Activated CD8-positive, alpha-beta memory T cell treated with anti-CD3 and anti-CD28 coated beads for 1 hour (primary cell): ENCODE results near the gene UGT8.
"Not testable (repeated sequence)": the region's sequence is repeated elsewhere in the genome, so short reads cannot be mapped to it uniquely, and the experiment has no call there.

ENCODE experiments used
- DNase-seq, 2 donors: peaks; one replicate each; pipeline ENCODE4 v3.0.0-alpha.2; 2020; ENCODE audit warnings: low read depth in 1 of 2; ENCODE audit errors: extremely low read depth in 1 of 2

The UGT8 gene

GRCh38 chr4:114598191-114599121 lies at the start of gene UGT8:
Gene UGT8, plus strand, starts transcription at chr4:114598807. Its CDS starts 24,074 bp downstream, at chr4:114622881.
- DNase-seq: no peak

- DNase-seq: no peak
These were observed 49.0 kb upstream of the UGT8 start for GRCh38 chr4:114549638-114550037.

- DNase-seq: no peak
These were observed 40.1 kb upstream of the UGT8 start for GRCh38 chr4:114558446-114559020.

- DNase-seq: no peak
These were observed 37.0 kb upstream of the UGT8 start for GRCh38 chr4:114561590-114561989.

GRCh38 chr4:114562176-114562904 lies 36.3 kb upstream of the UGT8 start:
- no peak for DNase-seq

- DNase-seq: no peak
These were observed 34.9 kb upstream of the UGT8 start for GRCh38 chr4:114563536-114564315.

GRCh38 chr4:114577386-114577785 lies 21.2 kb upstream of the UGT8 start:
- DNase-seq: no peak

- no peak for DNase-seq
These were observed 16.0 kb upstream of the UGT8 start for GRCh38 chr4:114582621-114583020.

GRCh38 chr4:114588305-114588704 lies 10.3 kb upstream of the UGT8 start:
- DNase-seq: no peak

GRCh38 chr4:114590360-114590759 lies 8.2 kb upstream of the UGT8 start:
- DNase-seq: not testable (repeated sequence)

- no peak for DNase-seq
These were observed 5.1 kb upstream of the UGT8 start for GRCh38 chr4:114593526-114593925.

- no peak for DNase-seq
These were observed 3.4 kb upstream of the UGT8 start for GRCh38 chr4:114595207-114595606.

GRCh38 chr4:114595921-114596320 lies 2.7 kb upstream of the UGT8 start:
- DNase-seq: no peak

- no peak for DNase-seq
These were observed 1.0 kb upstream of the UGT8 start for GRCh38 chr4:114597410-114598115.

- no peak for DNase-seq
These were observed 760 bp downstream of the UGT8 start for GRCh38 chr4:114599231-114599902.

GRCh38 chr4:114599903-114600552 lies 1.4 kb downstream of the UGT8 start:
- no peak for DNase-seq

- DNase-seq: no peak
These were observed 2.1 kb downstream of the UGT8 start for GRCh38 chr4:114600672-114601071.

- DNase-seq: no peak
These were observed 2.9 kb downstream of the UGT8 start for GRCh38 chr4:114601304-114602052.
